Activated CD8-positive, alpha-beta memory T cell treated with anti-CD3 and anti-CD28 coated beads for 24 hours (primary cell): ENCODE results near the gene PLCB1.
"Not testable (repeated sequence)": the region's sequence is repeated elsewhere in the genome, so short reads cannot be mapped to it uniquely, and the experiment has no call there.

ENCODE experiments used
- DNase-seq: peaks from one replicate; pipeline ENCODE4 v3.0.0-alpha.2; 2020

The PLCB1 gene

DNA sequence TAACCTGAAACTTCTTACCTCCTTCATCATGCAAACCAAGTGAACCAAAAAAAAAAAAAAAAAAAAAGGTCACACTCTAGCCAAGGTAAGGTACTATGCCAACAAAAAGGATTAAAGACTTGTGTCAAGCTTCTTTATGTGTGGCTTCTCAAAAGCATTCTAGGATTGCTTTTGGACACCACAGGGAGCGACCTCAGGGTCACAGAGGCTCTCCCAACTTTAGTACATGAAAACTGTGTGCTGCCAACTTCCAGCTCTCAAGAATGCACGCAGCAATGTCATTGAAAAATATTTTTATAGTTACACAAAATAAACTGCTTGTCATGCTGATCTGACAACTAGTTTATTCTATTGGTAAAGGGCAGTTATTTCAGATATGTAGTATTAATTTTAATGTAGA lies 243.8 kb downstream of the PLCB1 start:
- no peak for DNase-seq

DNA sequence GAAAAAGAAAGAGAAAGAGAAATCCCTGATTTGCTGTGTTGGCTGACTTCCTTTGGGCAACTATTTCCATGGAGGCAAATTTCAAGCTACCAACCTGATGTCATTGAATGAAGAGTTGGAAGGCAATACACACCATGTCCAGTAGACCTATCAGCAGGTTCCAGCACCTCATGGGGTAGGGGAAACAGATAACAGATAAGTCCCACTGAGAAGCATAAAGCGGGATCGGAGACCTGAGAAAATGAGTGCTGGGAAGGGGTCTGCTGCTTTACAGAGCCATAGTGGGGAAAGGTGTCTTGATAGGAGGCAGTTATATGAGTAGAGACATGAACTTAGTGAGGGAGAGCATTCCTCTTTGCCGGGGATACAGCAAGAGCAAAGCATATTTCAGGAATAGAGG lies 244.9 kb downstream of the PLCB1 start:
- no peak for DNase-seq

DNA sequence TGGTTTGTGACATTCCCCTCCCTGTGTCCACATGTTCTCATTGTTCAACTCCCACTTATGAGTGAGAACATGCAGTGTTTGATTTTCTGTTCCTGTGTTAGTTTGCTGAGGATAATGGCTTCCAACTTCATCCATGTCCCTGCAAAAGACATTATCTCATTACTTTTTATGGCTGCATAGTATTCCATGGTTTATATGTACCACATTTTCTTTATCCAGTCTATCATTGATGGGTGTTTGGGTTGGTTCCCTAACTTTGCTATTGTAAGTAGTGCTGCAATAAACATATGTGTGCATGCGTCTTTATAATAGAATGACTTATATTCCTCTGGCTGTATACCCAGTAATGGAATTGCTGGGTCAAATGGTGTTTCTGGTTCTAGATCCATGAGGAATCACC lies 247.1 kb downstream of the PLCB1 start:
- DNase-seq: not testable (repeated sequence)

DNA sequence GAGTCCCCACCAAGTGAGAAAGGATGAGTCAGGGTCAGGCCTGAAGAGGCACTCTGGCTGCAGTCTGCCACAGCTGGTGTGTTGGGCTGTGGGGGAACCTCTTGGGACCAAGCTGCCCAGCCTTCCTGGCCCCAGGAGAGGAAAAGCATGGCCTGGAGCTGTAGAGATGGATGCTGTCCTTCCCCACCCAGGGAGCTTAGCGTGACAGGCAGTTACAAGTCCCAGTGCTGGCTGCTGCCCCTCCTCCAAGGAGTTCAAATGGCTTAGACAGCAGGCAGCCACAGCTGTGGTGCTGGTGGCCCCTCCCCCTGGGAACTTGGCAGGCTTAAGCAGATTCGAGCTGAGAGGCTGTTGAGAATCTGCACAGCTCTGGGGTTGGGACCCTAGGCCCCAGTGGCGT lies 253.2 kb downstream of the PLCB1 start:
- DNase-seq: no peak

DNA sequence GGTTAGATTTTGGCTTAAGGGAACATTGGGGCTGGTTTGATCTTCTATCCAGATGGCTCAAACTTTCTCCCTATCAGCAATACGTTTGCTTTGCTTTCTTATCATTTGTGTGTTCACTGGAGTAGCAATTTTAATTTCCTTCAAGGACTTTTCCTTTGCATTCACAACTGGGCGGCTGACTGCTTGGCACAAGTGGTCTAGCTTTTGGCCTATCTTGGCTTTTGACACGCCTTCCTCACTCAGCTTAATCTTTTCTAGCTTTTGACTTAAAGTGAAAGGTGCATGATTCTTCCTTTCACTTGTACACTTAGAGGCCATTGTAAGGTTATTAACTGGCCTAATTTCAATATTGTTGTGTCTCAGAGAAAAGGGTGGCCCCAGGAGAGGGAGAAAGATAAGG lies 254.9 kb downstream of the PLCB1 start:
- no peak for DNase-seq

DNA sequence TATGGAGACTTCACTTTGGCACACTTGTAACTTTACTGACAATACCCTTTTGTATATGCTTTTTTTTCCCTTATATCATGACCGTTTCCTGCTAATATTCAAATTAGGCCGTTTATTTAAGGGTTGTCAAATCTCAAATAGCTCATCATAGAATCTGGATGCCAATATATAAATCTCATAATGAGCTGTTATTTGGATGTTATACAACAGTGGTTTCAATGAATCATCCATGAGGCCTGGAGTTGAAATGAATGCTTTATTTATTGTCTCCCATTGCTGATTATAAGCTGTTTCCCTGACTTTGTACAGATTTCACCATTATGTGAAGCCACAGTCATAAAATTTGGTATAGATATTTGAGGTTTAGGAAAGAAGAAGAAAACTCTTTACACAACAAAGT lies 256.1 kb downstream of the PLCB1 start:
- no peak for DNase-seq

DNA sequence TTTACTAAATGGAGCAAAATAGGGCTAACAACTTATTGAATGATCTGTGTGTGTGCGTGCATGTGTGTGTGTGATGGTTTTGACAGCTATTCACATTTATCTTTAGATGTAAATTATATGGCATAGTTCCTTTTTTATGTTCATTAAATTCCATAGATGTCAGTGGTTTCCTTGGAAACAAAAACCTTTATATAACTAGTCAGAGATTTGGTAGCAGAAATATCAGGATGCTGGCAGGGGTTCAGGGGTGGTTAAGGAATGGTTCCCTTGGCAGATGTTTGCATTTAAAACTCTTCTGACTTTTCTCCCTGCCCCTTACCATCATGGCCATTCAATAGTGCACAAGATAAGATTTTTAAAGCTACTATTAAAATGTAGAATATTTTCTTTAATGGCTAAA lies 256.6 kb downstream of the PLCB1 start:
- no peak for DNase-seq

DNA sequence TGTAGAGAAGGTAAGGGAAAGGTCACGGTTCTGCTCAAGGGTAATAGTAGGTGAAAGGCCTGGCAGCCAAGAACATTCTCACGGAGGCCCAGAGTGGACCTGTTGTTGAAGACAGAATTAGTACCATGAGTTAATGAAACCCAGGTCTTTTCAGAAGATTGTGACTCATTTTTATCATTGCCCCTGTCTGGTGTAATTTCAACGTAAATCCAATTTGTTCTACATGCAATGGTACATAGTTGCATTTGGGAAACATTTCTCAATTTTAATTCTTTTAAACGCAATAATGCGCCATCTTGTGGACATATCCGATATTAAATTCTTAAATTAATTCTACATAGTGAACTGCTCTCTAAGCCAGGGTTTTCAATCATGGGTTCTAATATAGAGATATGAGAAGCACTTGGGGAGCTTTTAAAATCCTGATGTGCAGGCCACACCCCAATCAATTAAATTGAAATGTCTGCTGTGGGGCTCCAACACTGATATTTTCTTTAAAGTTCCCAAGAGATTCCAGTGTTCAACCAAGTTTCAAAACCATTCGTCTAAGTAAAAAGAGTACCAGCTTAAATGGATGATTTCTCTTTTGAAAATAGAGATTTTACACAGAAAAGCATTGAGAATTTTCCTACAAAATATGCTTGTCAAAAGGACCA lies 257.4 kb downstream of the PLCB1 start:
- no peak for DNase-seq

DNA sequence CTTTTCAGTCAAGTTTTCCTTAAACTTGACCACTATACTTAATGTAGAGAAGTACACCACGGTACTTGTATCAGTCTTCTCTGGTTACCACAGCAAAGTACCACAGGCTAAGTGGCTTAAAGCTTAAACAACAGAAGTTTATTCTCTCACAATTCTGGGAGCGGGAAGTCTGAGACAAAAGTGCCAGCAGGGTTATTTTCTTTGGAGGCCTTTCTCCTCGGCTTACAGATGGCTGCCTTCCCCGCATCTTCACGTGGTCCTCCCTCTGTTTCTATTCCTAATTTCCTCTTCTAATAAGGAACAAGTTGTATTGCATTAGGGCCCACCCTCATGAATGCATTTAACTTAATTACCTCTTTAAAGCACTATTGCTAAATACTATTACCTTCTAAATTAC lies 258.0 kb downstream of the PLCB1 start:
- DNase-seq: no peak

DNA sequence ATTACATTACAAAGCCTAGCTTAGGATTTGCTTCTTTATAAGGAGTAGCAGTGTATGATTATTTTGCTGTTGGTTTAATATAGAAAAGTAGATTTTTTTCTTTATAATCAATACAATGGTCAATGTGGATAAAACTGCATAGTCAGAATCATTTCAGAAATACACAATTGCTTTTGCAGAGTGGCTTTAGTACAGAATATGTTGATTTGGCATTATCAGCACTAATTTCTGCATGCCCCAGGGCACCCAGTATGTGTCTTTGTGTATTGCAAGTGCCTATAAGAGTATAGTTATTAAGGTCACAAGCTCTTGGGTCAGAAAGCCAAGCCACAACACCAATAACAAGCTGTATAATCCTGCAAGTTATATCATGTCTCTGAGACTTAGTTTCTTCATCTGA lies 258.4 kb downstream of the PLCB1 start:
- DNase-seq: no peak

DNA sequence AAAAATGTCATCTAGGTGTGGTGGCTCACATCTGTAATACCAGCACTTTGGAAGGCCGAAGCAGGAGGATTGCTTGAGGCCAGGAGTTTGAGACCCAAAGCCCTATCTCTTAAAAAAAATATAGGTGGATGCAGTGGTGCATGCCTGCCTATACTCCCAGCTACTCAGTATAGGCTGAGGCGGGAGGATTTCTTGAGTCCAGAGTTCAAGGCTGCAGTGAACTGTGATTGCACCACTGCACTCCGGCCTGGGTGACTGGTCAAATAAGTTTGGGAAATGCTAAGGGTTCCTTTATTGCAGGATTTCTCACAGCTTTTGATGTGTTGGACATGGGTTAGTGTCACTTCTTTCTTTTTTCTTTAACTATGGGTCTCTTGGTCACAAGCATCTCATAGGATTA lies 261.3 kb downstream of the PLCB1 start:
- DNase-seq: no peak

DNA sequence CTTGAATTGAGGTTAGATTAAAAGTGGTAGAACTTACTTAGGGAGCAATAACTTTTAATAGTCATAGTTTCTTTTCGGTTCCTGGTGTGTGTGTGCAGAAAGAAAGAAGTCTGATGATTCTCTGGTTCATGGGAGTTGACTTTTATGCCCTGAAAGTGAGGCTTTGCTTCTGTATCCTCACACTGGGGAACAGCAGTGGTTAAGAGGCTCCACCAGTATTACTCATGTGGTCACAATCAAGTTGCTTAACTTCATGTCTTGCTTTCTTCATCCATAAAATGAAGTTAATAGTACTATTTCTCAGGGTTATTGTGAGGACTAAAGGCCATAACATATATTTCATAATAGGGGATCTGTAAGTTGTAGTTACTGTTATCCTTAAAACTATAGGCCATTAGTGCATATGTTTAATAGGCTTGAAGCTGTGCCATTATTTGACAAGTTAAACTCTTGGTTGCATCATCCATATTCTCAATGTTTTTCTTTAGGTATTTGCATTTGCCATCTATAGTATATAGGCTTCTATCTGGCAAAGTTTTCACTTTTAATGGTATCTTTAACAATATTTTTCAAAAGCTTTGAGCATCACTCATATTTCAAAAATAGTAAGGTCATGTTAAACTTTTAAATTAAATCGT lies 262.4 kb downstream of the PLCB1 start:
- DNase-seq: no peak

DNA sequence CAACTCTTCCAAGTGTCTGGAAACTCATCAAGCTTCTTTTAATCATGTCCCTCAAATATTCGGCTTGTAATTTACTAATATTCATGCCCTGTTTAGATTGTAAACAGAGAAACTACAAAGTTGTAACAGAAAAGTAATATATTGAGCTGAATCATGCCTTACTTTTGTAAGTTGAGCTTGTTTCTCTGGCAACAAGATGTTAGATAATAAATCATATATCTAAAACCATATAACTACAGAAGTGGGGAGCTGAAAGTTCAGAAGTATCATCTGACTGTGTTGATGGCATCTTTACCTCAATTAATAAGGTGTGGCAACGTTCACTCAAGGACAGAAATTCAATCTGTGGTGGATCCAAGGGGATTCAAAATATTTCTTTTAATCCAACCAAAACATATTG lies 263.9 kb downstream of the PLCB1 start:
- no peak for DNase-seq

DNA sequence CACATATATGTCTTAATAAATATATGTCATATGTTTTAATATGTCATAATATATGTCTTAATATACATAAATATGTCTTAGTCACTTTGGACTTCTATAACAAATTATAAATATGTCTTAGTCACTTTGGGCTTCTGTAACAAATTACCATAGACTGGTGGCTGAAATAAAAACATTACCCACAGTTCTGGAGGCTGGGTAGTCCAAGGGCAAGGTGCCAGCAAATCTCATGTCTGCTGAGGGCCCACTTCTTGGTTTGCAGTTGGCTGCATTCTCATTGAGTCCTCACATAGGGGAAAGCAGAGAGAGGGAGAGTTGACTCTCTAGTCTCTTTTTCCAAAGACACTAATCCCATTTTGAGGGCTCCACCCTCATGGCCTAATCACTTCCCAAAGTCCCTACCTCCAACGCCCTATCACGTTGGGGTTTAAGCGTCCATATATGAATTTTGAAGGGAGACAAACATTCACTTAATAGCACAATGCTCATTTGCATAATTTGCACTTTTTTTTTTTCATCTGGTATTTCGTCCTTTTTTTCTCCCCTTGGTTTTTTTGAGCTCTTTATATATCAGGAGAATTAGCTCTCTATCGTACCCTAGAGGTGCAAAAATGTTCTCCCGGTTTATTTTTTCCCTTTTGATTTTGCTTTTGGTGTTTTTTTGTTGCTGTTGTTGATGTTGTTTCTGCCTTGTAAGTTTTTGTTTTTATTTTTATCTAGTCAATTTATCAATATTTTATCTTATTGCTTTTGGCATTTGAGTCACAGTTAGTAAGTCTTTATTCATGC lies 266.4 kb downstream of the PLCB1 start:
- DNase-seq: no peak

DNA sequence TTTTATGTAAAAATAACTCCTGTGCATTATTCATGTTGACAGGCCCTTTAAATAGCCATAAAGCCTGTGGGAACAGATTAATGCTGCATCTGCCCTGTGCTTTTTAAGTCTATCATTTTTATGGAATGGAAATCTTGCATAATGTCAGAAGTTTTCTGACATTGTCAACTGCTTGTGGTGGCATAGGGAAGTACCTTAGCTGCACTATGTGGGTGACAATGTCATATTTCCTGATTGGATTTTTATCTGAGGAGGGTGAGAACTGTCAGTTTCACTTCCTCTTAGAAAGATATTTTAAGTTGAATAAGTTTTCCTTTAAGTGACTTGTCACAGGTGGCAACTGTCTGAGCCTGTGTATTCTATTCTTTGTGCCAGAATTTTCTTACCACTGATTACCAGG lies 267.9 kb downstream of the PLCB1 start:
- no peak for DNase-seq

DNA sequence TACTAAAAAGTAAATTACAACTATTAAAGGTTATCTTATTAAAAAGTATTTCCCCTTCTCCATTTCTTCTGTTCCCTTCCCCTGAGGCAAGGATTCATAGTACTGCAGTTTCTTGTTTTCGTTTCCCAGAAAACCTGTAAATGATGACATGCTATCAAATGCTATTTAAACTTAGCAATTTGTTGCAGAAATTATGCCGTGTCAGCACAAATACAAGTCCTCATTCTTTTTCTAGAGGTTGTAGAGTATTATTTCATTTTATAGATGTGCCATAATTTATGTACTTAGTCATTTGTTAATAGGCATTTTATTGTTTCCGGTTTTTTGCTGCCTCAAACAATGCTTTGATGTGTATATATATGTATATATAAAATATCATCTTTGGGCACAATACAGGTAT lies 268.4 kb downstream of the PLCB1 start:
- DNase-seq: no peak

DNA sequence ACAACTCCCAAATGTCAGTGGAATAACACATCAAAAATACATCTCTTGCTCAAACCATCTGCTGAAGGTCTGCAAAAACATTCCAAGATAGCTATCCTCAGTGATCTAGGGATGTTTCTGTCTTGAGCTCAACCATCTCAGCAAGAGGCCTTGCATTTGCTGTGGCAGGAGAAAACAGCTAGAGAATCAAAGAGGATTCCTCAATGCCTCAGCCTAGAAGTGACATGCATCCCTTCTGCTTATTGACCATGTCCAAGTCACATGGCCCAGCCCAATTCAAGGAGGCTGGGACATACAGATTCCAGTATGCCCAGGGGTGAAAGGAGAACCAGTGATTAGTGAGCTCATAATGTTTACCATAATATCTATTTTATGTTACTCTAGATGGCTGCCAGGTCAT lies 269.5 kb downstream of the PLCB1 start:
- DNase-seq: no peak

DNA sequence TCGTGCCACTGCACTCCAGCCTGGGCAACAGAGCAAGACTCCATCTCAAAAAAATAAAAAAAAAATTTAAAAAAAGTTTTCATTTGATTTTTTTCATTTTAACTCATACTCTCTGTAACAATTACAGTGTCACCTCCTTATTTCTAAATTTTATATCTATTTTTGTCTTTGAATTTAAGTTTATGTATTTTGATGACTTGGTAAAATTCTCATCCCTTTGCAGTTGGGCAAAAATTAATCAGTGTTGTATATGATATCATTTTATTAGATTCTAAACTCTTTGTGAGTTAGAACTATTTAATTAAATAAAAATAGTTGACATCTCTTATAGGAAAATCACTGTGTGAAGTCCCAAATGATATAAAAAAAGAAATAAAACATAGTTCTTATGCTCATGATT lies 270.7 kb downstream of the PLCB1 start:
- no peak for DNase-seq

DNA sequence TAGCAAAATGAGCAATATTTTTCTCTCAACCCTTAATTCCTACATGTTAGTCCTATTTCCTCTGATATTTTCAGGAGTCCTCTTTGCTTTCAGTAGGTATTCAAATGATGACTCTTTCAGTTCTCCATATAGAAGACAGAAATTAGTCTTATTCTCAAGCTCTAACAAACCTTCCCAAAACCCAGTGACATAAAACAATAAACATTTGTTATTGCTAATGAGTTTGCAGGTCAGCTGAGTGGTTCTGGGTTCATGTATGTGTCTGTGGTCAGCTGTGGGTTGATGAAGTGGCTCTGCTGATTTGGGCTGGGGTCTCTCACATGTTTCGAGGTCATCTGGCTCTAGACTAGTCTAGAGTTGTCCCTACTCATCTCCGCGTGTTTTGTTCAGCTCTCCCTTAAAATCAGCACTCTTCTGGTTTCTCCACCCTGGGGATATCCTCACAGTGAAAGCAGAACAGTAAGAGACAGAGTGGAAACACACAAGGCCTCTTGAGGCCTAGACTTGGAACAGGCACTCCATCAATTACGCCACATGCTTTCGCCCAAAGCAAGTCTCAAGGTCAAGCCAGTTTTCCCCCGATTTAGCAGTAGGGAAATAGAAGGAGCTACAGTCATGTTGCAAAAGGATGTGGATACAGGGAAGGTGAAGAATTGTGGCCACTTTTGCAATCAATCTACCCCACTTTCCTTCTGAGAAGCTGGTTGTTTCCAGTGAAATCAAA lies 273.0 kb downstream of the PLCB1 start:
- DNase-seq: no peak

DNA sequence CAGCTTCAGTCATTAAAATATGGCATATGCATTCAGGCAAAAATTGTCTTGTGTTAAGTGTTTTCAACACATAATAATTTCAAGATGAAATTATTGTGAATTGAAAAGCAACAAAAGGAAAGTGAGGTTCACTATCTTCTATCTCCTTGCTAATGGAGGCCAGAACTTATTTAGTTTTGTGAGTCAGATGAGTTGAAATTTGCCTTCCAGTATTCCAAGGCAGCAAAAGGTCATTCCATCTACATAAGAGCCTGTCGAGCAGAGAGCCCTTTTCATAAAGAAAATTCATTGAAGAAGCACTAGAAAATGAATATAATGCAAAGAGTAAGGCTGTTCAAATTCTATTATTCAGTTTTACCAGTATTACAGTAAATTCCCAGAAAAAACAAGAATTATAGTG lies 274.3 kb downstream of the PLCB1 start:
- DNase-seq: no peak

DNA sequence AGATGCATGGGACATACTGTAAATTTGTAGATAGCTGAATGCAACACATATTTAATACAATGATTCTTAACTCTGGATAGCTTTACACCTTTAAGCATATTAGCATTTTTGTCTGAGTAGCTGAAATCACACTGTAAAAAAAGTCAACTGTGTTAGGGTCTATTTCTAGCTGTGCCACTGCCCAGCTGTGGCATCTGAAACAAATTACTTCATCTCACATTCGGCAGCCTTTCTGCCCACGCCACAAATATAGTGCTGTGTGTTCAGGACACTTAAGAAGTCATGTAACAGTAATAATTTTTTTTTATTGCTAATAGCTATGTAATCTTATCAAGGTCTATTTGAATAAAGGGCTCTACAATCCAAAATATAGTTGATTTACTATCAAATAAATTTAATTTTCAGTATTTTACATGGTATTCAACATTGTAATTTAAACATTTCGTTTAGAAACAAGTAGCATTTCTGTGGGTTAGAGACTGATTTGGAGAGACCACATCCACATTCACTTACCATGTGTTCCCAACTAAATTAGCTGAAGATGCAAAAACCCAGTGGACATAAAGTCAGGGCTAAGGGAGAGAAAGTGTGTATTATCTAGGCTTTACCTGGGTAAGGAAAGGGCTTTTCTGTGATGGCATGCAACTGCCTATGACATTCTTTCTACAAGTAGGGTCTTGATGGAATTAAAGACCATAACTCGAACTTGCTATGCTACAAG lies 276.7 kb downstream of the PLCB1 start:
- no peak for DNase-seq

DNA sequence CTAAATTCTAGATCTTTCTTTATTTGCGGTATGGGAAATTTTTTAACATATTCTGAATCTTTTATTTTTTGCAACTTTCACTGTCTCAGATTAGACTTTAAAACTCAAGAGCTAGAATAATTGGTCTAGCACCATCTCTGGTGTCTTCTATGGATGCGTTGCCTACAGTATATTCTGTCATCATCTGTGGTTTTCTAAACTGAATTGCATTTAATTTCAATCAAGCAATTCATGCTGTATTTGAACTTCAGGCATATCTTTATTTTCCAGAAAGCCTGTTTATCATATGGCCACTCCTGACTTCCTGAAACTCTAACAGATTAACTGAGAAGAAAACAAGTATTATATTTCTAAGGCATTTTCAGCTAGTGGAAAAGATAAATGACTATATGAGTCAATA lies 281.6 kb downstream of the PLCB1 start:
- DNase-seq: no peak
